Measurements from ENCODE around the gene FAM114A2.

DNA sequence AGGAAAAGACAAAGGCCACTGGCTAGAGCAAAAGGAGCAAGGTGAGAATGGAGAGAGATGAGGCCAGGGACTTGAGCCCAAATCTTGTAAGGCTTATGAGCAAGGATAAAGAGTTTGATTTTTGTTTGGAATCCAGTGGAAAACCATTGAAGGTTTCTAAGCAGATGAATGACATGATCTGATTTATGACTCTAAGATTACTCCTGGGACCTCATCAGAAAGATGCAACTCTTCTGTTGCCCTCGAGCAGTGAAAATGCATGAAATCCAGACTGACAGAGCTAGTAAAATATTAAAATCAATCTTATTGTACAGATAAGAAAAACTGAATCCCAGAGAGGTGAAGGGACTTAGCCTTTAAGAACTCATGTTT is 734 bp upstream of the FAM114A2 start:
- no peak for TF ChIP-seq POLR2A (IDR thresholded peaks at IDR 0.05; ENCODE audit: low read length)
- TF ChIP-seq GATA1 (IDR thresholded peaks at IDR 0.05; ENCODE audit: low read depth, low read length) = no peak

Measured in erythroblast (primary cell).